Heart left ventricle (tissue), 16 donors: ENCODE measurements around the gene TPSAB1. TPM values are rescaled to one million over a fixed set of nuclear protein-coding genes. Genes with fewer than 3 reads are reported as not detected.
"Not testable (repeated sequence)": the region's sequence is repeated elsewhere in the genome, so short reads cannot be mapped to it uniquely, and the experiment has no call there.

ENCODE experiments used
- ATAC-seq, 4 donors: fragments of 200-7000 bp; cut with Tn5 transposase; one replicate each; pipeline ENCODE4 v1.9.1; 2020 to 2022; ENCODE audit warnings: moderate library complexity in 4 of 4, mild to moderate bottlenecking in 3 of 4, moderate number of reproducible peaks in 1 of 4
- DNase-seq, 5 donors: peaks; one replicate each; pipeline ENCODE4 v3.0.0-alpha.2; 2020
- H3K27ac ChIP-seq, 12 donors: fragments of 200-600 bp; sonication (generic) in 4 of 12; one replicate each; pipeline versions ENCODE4 v1.5.0 to v1.8.0; 2016 to 2022; ENCODE audit warnings: mild to moderate bottlenecking in 2 of 12
- H3K27me3 ChIP-seq, 9 donors: fragments of 200-600 bp; sonication (generic) in 2 of 9; one replicate each; pipeline versions ENCODE4 v1.5.1 to v1.8.0; 2016 to 2022; ENCODE audit warnings: mild to moderate bottlenecking in 3 of 9
- H3K36me3 ChIP-seq, 9 donors: fragments of 200-600 bp; sonication (generic) in 2 of 9; one replicate each; pipeline versions ENCODE4 v1.5.0 to v1.8.0; 2018 to 2022; ENCODE audit warnings: mild to moderate bottlenecking in 2 of 9
- H3K4me1 ChIP-seq, 12 donors: fragments of 200-600 bp; sonication (generic) in 4 of 12; one replicate each; pipeline versions ENCODE4 v1.5.0 to v1.8.0; 2016 to 2022; ENCODE audit warnings: mild to moderate bottlenecking in 3 of 12
- H3K4me3 ChIP-seq, 12 donors: fragments of 200-600 bp; sonication (generic) in 4 of 12; one replicate each; pipeline versions ENCODE4 v1.5.0 to v1.8.0; 2017 to 2022; ENCODE audit warnings: mild to moderate bottlenecking in 9 of 12, moderate library complexity in 4 of 12
- H3K9me3 ChIP-seq, 12 donors: fragments of 200-600 bp; sonication (generic) in 4 of 12; one replicate each; pipeline versions ENCODE4 v1.5.0 to v1.8.0; 2016 to 2022; ENCODE audit warnings: mild to moderate bottlenecking in 1 of 12
- CTCF ChIP-seq, 12 donors: fragments of 200-600 bp; sonication (generic) in 4 of 12; IDR thresholded peaks; one replicate each; pipeline versions ENCODE4 v1.5.0 to v1.8.0; 2018 to 2022; ENCODE audit warnings: antibody characterized with exemption in 12 of 12, mild to moderate bottlenecking in 5 of 12
- POLR2A ChIP-seq, 2 donors: fragments of 450-650 bp; IDR thresholded peaks; one replicate each; pipeline ENCODE4 v1.6.1; 2017; ENCODE audit warnings: antibody characterized with exemption in 2 of 2, mild to moderate bottlenecking in 2 of 2, moderate library complexity in 2 of 2
- WGBS, 4 donors: extraction: QIAGEN DNeasy Blood & Tissue Kit in 2 of 4; methylation state at CpG; one replicate each; pipeline versions ENCODE4 v1.1.5 to v1.1.7; 2013 to 2018; 5-methylcytosine and 5-hydroxymethylcytosine counted together
- intact Hi-C, 10 donors: fragments of 100-400 bp; cut with DNase I; formaldehyde crosslinking; loops; one replicate each; pipeline versions ENCODE4 v1.11.1 to v1.14.2; 2022
- polyA plus RNA-seq, 2 donors: library from polyadenylated mRNA; stranded (reverse); fragments of 200-250 nt; gene quantifications; one replicate each; pipeline ENCODE4 v1.2.3, GENCODE V29; 2013
- total RNA-seq, 9 donors: library from RNA; depleted of rRNA in 2 of 9; stranded (reverse); fragments of >200 nt in 2 of 9; fragmentation: NEBNext Ultra II Directional in 3 of 9; extraction: Animal tissue kit (Norgen Biotek cat#: 25700) in 3 of 9; gene quantifications; one replicate each; pipeline versions ENCODE4 v1.1.0 to v1.2.4, GENCODE V29; 2016 to 2023
- donor health status: ischemic (EF 13 %, LVEDD 7.1; RV severe dilation, severe dysfunction).
- donor health status: healthy with polysubstance abuse.
- donor health status: DM: no; HTN: yes; CAD: no.
- donor health status: DM: no; HTN: no; CAD: no.
- donor health status: ischemic (EF 25% LVEDD 6.9; RV normal size, moderate dysfunction).
- donor health status: ischemic (EF 25% LVEDD 5.7; RV mildly dilated, moderate dysfunction).
- donor health status: healthy.
- donor health status: DM: yes; HTN: yes; CAD: no.
- donor health status: ischemic (EF 35%, LVEDD 5.7; RV mildly dilated, moderate dysfunction).
- donor health status: nonischemic (EF 11% LVEDD 7.7; RV severe dilation, severe dysfunction).
- donor health status: DM: yes; HTN: yes; CAD: no.
- donor health status: PGD.
- donor health status: ischemic (EF 29% LVEDD 5.4; RV normal size, mild dysfunction).
- donor health status: nonischemic (EF 23%, LVEDD 6.1; RV moderate dilation, normal function).

The TPSAB1 gene
- total and polyA plus RNA-seq, 11 donors, result 1.1 to 14.3 (median 3.4) TPM; not detected in 1

GRCh38 chr16:1197237-1197866 lies 43.2 kb upstream of the TPSAB1 start:
- Histone ChIP-seq H3K27ac (no peak overlapping the region), H3K27me3 (peaks cover 0 to 9% (median 0%) of the 10 kb centered on the region in 9 donors), H3K4me1 (peaks cover 0 to 6% (median 0%) of the 10 kb centered on the region in 12 donors), H3K4me3 (no peak overlapping the region), H3K9me3 (no peaks in the 10 kb centered on the region), H3K36me3 (no peaks in the 10 kb centered on the region)
- DNase-seq, result no peak
- TF ChIP-seq POLR2A (IDR thresholded peaks at IDR 0.05) (no peak), CTCF (IDR thresholded peaks at IDR 0.05) (no peak)
- intact Hi-C loops, result loop anchor here in 1 of 10 donors (10.0 kb wide), 1 partner anchor 383 kb away; no protein-coding TSS in a partner anchor
- WGBS, 4 donors, result 77 to 80% (median 78%) methylated on average over 10 to 19 of the region's 19 CpGs
- no peak for ATAC-seq

- intact Hi-C loops, result loop anchor here in 1 of 10 donors (10.0 kb wide), 1 partner anchor 383 kb away; no protein-coding TSS in a partner anchor
- WGBS, 4 donors, result 85 to 90% (median 88%) methylated on average over 16 to 18 of the region's 18 CpGs
- Histone ChIP-seq H3K36me3 (no peaks in the 10 kb centered on the region), H3K27ac (no peak overlapping the region), H3K27me3 (peaks cover 0 to 9% (median 0%) of the 10 kb centered on the region in 9 donors), H3K4me3 (no peak overlapping the region), H3K9me3 (no peaks in the 10 kb centered on the region), H3K4me1 (peaks cover 0 to 6% (median 0%) of the 10 kb centered on the region in 12 donors)
- TF ChIP-seq POLR2A (IDR thresholded peaks at IDR 0.05) (no peak), CTCF (IDR thresholded peaks at IDR 0.05) (no peak)
- no peak for ATAC-seq
- no peak for DNase-seq
Measured at GRCh38 chr16:1198194-1198593, 42.3 kb upstream of the TPSAB1 start.

- H3K4me3 ChIP-seq, H3K27ac ChIP-seq, H3K4me1 ChIP-seq, H3K36me3 ChIP-seq, ATAC-seq, H3K9me3 ChIP-seq, H3K27me3 ChIP-seq, DNase-seq: not testable (repeated sequence)
- intact Hi-C loops, result loop anchor here in 1 of 10 donors (10.0 kb wide), 1 partner anchor 384 kb away; no protein-coding TSS in a partner anchor
- WGBS, 4 donors, result 86 to 91% (median 89%) methylated on average over 29 to 44 of the region's 44 CpGs
Measured at GRCh38 chr16:1198671-1199346, 41.7 kb upstream of the TPSAB1 start.

GRCh38 chr16:1199347-1200013 lies 41.0 kb upstream of the TPSAB1 start:
- no peak overlapping the region for H3K4me3 ChIP-seq
- no peaks in the 10 kb centered on the region for H3K36me3 ChIP-seq
- WGBS, 4 donors, result 84 to 91% (median 87%) methylated on average over 13 to 15 of the region's 19 CpGs
- TF ChIP-seq CTCF (IDR thresholded peaks at IDR 0.05) (no peak), POLR2A (IDR thresholded peaks at IDR 0.05) (no peak)
- intact Hi-C loops, result loop anchor here in 1 of 10 donors (10.0 kb wide), 1 partner anchor 385 kb away; no protein-coding TSS in a partner anchor
- H3K9me3 ChIP-seq, result no peaks in the 10 kb centered on the region
- H3K4me1 ChIP-seq, result peaks cover 0 to 4% (median 0%) of the 10 kb centered on the region in 12 donors
- no peak overlapping the region for H3K27ac ChIP-seq
- H3K27me3 ChIP-seq, result peaks cover 0 to 7% (median 0%) of the 10 kb centered on the region in 9 donors
- DNase-seq (no peak), ATAC-seq (no peak)
